ENCODE data around the gene ELF1. TPM values are rescaled to one million over a fixed set of nuclear protein-coding genes. Genes with fewer than 3 reads are reported as not detected.
A peak's percentile ranks its signal among the peaks of the same experiment; 100 is the strongest.

ELF1 gene
- total and polyA plus RNA-seq, 10 of the 15 experiments (the other 5 are each of a cell fraction or from before 2014, with no cell fraction given): 43.3 to 97.6 (median 55.7) TPM

DNA sequence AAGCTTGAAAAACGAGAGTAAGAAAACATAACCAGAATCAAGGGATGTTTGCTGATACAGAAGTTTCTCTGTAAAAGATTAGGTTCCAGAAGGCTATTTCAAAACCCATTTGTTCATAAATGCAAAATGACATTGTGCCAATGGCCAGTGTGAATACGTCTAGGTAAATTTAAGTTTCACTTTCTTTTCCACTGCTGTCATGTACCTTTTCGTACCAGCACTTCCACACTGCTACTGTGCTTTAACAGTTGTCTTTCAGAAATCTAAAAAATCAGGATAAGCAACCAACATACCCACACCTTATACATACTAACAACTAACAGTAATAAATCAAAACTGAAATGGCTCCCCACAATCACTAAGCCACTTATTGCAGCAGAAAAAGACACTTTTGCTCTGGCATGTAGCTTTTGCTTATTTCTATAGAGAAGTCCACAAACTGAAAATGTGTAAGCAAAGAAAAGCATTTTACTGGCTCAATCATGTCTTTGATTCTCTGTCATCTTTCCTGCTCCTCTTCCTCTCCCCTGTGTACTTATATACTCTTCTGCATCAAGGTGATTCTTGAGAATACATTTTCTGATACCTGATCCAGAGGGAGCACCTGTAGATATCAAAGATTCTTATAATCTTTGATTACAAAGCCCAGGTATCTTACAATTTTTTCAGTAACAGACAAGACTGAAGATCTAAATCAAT lies 34.3 kb downstream of the ELF1 start (continued):
- TF ChIP-seq ATF7 (IDR thresholded peaks at IDR 0.05; ENCODE audit: low read depth): peak; percentile 39; the same call in 1 of the 2 replicates
- TF ChIP-seq IKZF2 (IDR thresholded peaks at IDR 0.05): 0 out of 4 replicates have a peak, but pooled peaks of 1 of the 2 experiments have one; percentile 1

DNA sequence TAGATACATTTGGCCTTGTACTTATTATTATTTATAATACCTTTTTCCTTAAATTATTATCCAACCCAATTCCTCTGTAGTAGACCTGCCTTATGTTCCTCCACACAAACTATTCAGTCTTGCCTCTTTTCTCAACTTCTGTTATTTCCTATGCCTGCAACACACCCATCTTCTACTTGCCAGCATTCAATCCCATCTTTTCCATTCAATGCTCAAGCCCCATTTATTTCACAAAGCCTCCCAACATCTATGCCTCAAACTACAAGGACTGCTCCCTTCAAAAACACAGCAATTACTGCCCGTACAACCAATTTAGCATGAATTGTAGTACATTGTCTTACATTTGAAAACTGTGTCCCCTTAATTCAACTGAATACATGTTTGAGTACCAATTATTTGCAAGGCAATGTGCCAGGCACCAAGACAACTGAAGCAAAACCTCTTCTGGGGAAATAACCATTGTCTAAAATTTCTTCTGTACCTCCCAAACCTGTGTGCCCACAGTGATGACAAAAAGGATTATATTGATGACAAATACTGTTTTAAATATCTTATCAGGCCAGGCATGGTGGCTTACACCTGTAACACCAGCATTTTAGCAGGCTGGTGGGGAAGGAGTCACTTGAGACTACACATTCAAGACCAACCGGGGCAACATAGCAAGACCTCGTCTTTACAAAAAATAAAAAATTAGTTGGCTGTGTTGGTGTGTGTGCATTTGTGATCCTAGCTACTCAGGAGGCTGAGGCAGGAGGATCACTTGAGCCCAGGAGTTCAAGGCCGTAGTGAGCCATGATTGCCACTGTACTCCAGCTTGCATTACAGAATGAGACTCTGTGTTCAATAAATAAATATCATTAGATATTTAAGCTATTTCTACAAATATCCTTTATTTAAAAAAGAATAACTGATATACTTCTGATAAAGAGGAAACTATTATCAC lies 35.1 kb downstream of the ELF1 start:
- ChIA-PET SMC1A (ENCODE audit: uncharacterized antibody, unreplicated experiment) (interaction anchor here (0.9 to 16.0 kb wide), 12 partner anchors 10 to 70 kb away, joined by 3 to 308 read pairs (median 7); partner anchors contain the start of gene ELF1), RAD21 (ENCODE audit: unreplicated experiment) (interaction anchor here (0.8 to 4.4 kb wide), 18 partner anchors 9 to 76 kb away, joined by 3 to 39 read pairs (median 4); partner anchors contain the start of genes ELF1 and WBP4), CTCF (interaction anchor here (0.8 to 13.8 kb wide), 5 partner anchors 9 to 76 kb away, joined by 4 to 160 read pairs (median 8); no protein-coding TSS in a partner anchor), POLR2A (interaction anchor here (0.9 to 2.6 kb wide), 8 partner anchors 9 to 77 kb away, joined by 3 to 8 read pairs (median 4); partner anchors contain the start of genes ELF1 and WBP4)
- H3K27ac ChIP-seq (ENCODE audit: control insufficient read depth, insufficient read depth): peak overlapping the region; percentile 82
- 13% methylated on average over 4 of the region's 4 CpGs for WGBS (ENCODE audit: insufficient coverage, insufficient replicate concordance, low lambda C conversion rate, missing lambda C conversion rate)
- in situ Hi-C loops (cut with MboI) (no loop called here), intact Hi-C loops (cut with micrococcal nuclease; ENCODE audit: unreplicated experiment) (loop anchor here (2.0 to 10.0 kb wide), 4 partner anchors 21 to 1291 kb away; partner anchors contain the start of genes AKAP11, ELF1 and WBP4)
- BruUV-seq (replicated peaks): no TSS peak
- no peaks in the 10 kb centered on the region for H4K20me1 ChIP-seq (ENCODE audit: control insufficient read depth, insufficient read depth)
- peak overlapping the region; percentile 61 for H3K9ac ChIP-seq (ENCODE audit: control insufficient read depth, insufficient read depth, low read length)
- peak overlapping the region; percentile 47; the same call in 1 of the 2 replicates for H3K4me3 ChIP-seq
- H2AFZ ChIP-seq (ENCODE audit: control insufficient read depth, low read depth, low read length): no peak overlapping the region
- H3K9me3 ChIP-seq (replicated peaks; ENCODE audit: control insufficient read depth, insufficient read depth, low read length): no peaks in the 10 kb centered on the region; the same call in 2 of the 3 replicates
- DNase-seq (ENCODE audit: low read depth, low spot score) (no peak), ATAC-seq (peak; percentile 3), FAIRE-seq (no peak)
- no peaks in the 10 kb centered on the region for H3K27me3 ChIP-seq (replicated peaks in 1 of 2; ENCODE audit: control insufficient read depth in 2 of 2, insufficient read depth in 2 of 2, low read length in 1 of 2)
- peak overlapping the region; percentile 96 for H3K4me2 ChIP-seq (ENCODE audit: control insufficient read depth, insufficient read depth)
- TF ChIP-seq PML (IDR thresholded peaks at IDR 0.05; ENCODE audit: low read length): no peak
- TF ChIP-seq SMC3 (IDR thresholded peaks at IDR 0.05; ENCODE audit: borderline replicate concordance, low read length): no peak
- TF ChIP-seq, protein P1, sequence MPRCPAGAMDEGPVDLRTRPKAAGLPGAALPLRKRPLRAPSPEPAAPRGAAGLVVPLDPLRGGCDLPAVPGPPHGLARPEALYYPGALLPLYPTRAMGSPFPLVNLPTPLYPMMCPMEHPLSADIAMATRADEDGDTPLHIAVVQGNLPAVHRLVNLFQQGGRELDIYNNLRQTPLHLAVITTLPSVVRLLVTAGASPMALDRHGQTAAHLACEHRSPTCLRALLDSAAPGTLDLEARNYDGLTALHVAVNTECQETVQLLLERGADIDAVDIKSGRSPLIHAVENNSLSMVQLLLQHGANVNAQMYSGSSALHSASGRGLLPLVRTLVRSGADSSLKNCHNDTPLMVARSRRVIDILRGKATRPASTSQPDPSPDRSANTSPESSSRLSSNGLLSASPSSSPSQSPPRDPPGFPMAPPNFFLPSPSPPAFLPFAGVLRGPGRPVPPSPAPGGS (IDR thresholded peaks at IDR 0.05; ENCODE audit: borderline replicate concordance, insufficient read depth, low read depth, low read length, poor library complexity, severe bottlenecking): no peak
- TF ChIP-seq RCOR1 (conservative IDR thresholded peaks at IDR 0.05; ENCODE audit: low read depth, low read length): no peak
- no peak for TF ChIP-seq JUNB (IDR thresholded peaks at IDR 0.05)
- TF ChIP-seq IKZF1 (conservative IDR thresholded peaks at IDR 0.05): no peak
- TF ChIP-seq IKZF2 (IDR thresholded peaks at IDR 0.05): no peak
- no peak for TF ChIP-seq ASH2L (IDR thresholded peaks at IDR 0.05; ENCODE audit: borderline replicate concordance, low read depth)
- H3K36me3 ChIP-seq (ENCODE audit: control insufficient read depth in 2 of 2, insufficient read depth in 2 of 2, low read length in 1 of 2): peaks cover 0 to 6% of the 10 kb centered on the region in 2 experiments; a peak in 2 of 4 replicates
- peaks cover 27% of the 10 kb centered on the region for H3K4me1 ChIP-seq (ENCODE audit: control insufficient read depth, insufficient read depth, low read length)
- H3K79me2 ChIP-seq (ENCODE audit: control insufficient read depth, insufficient read depth, low read length): peaks cover 99% of the 10 kb centered on the region
